Spinal cord (tissue), 10 donors: ENCODE measurements around the gene ACTR1B. TPM values are rescaled to one million over a fixed set of nuclear protein-coding genes. Genes with fewer than 3 reads are reported as not detected.
"Not testable (repeated sequence)": the region's sequence is repeated elsewhere in the genome, so short reads cannot be mapped to it uniquely, and the experiment has no call there.

Experiments
- DNase-seq, 6 donors: peaks; one replicate each; pipeline versions ENCODE4 v3.0.0 to v3.0.0-alpha.2; 2013 to 2015; ENCODE audit warnings: low spot score in 6 of 6, low read depth in 4 of 6
- H3K27ac ChIP-seq: one replicate; pipeline ENCODE4 v1.5.1; 2013; ENCODE audit warnings: low read depth, low read length, control low read depth
- H3K27me3 ChIP-seq: one replicate; pipeline ENCODE4 v1.6.1; 2013; ENCODE audit warnings: low read length; ENCODE audit not compliant: control insufficient read depth, insufficient read depth
- H3K36me3 ChIP-seq: one replicate; pipeline ENCODE4 v1.6.1; 2013; ENCODE audit warnings: low read length; ENCODE audit not compliant: control insufficient read depth, insufficient read depth
- H3K4me1 ChIP-seq: one replicate; pipeline ENCODE4 v1.6.1; 2013; ENCODE audit warnings: low read length; ENCODE audit not compliant: control insufficient read depth, insufficient read depth
- H3K4me3 ChIP-seq: one replicate; pipeline ENCODE4 v1.5.1; 2013; ENCODE audit warnings: low read depth, low read length, control low read depth
- H3K9me3 ChIP-seq: one replicate; pipeline ENCODE4 v1.6.1; 2013; ENCODE audit warnings: low read length; ENCODE audit not compliant: control insufficient read depth, insufficient read depth
- WGBS: methylation state at CpG from one replicate; pipeline ENCODE4 v1.1.5; 2013; ENCODE audit warnings: missing lambda C conversion rate; ENCODE audit not compliant: insufficient coverage; 5-methylcytosine and 5-hydroxymethylcytosine counted together
- polyA plus RNA-seq, 2 donors: library from polyadenylated mRNA; unstranded; fragments of 120-200 nt; gene quantifications; one replicate each; pipeline ENCODE4 v1.2.1, GENCODE V29; 2013; ENCODE audit not compliant: insufficient read length in 2 of 2
- total RNA-seq, 2 donors: library from RNA; depleted of rRNA in 1 of 2; stranded (reverse); fragments of 120-200 nt in 1 of 2; fragments of >200 nt in 1 of 2; gene quantifications; one replicate each; pipeline versions ENCODE4 v1.2.3 to v1.2.4, GENCODE V29; 2013 to 2014
- donor health status: healthy.

The ACTR1B gene
- total and polyA plus RNA-seq, 4 donors: 44.0 to 77.3 (median 63.8) TPM

DNA sequence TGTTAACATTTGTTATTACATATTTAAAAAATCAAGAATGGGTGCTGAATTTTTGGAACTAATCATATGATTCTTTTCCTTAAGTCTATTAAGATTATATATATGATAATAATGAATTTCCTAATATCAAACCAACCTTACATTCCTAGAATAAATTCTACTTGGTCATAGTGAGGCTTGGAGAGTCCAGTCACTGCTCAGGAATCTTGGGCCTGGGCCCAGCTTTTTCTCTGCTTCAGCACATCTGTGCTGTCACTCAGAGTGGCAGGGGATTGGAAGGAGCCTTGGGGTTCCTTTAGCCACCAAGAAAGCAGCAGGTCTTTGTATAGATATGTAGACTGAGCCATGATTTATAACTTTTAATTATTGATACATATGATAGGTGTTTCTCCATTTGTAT lies 29.6 kb upstream of the ACTR1B start:
- H3K4me1 ChIP-seq: no peaks in the 10 kb centered on the region
- H3K9me3 ChIP-seq: no peaks in the 10 kb centered on the region
- no peak overlapping the region for H3K27ac ChIP-seq
- DNase-seq: no peak
- no peaks in the 10 kb centered on the region for H3K27me3 ChIP-seq
- H3K36me3 ChIP-seq: no peaks in the 10 kb centered on the region
- no peak overlapping the region for H3K4me3 ChIP-seq

DNA sequence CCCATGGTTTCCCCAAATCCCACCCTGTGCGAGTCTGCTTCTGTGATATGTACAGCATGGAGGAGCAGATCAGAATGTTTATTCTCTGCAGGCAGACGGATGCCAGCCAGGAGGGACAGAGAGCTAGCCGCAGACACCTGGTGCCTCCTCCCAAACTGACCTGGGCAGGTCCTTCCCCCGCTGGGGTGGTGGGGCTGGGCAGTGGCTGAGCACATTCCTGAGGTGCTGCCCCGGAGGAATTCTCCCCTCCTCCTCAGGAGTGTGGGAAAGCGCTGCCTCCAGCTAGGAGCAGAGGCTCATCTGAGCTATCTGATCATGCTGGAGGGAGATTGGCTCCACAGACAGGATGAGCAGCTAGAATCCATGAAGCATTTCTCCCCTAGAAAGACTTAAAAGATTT lies 27.3 kb upstream of the ACTR1B start:
- Histone ChIP-seq H3K4me1 (no peaks in the 10 kb centered on the region), H3K9me3 (no peaks in the 10 kb centered on the region), H3K27me3 (no peaks in the 10 kb centered on the region), H3K36me3 (no peaks in the 10 kb centered on the region), H3K4me3 (no peak overlapping the region), H3K27ac (no peak overlapping the region)
- 27% methylated on average over 5 of the region's 6 CpGs for WGBS
- no peak for DNase-seq

DNA sequence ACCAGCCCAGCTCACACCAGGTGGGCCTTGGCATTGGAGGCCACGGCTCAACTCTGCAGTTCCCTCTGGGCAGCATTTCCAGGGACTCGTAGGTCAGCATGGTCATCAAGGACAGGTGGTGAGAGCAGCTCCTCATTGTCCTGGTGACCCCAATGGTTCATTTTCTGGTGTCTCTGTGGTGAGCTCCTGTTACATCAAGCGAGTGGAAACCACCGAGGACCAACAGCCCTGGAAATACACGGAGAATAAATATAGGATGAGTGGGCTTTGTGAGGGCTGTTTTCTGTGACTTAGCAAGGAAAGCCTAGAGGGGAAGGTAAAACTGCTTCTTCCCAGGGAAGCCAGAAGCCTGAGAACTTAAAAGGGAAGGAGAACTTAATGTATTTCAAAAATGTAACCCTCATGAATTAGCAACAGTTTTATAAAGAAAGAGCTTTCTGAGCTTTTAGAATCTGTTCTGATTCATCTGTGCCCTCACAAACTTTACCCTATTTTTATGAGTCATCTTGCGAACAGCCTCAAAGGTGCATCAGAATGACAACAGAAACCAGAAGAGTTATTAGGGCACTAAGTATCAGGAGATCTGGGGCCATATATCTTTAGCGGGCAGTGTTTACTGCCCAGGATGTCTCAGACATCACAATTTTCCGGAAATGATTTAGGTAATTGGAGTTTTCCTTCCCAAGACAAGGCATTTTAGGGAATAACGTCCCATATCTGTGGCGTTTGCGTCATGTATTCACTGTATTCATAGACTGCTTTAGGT lies 24.4 kb upstream of the ACTR1B start:
- WGBS: 91% methylated on average over 5 of the region's 11 CpGs
- no peaks in the 10 kb centered on the region for H3K27me3 ChIP-seq
- H3K27ac ChIP-seq: no peak overlapping the region
- no peaks in the 10 kb centered on the region for H3K4me1 ChIP-seq
- no peak overlapping the region for H3K4me3 ChIP-seq
- no peaks in the 10 kb centered on the region for H3K9me3 ChIP-seq
- no peaks in the 10 kb centered on the region for H3K36me3 ChIP-seq
- no peak for DNase-seq

DNA sequence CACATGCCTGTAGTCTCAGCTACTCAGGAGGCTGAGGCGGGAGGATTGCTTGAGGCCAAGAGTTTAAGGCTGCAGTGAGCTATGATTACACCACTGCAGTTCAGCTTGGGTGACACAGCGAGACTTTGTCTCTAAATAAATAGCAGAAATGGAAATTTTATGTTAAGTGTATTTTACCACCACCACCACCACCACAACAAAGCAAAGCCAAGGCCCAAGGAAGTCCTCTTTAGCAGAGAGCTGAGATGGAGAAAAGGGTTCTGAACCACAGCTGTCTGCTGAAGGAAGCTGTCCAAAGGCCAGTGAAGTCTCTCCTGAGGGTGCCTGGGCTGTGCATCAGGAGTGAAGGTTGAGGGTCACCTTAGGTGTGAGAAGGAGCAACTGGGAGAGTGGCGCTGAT lies 23.4 kb upstream of the ACTR1B start:
- not testable (repeated sequence) for H3K4me3 ChIP-seq, H3K36me3 ChIP-seq, DNase-seq, H3K27me3 ChIP-seq, H3K9me3 ChIP-seq, H3K27ac ChIP-seq, H3K4me1 ChIP-seq
- 89% methylated on average over 1 of the region's 3 CpGs for WGBS

DNA sequence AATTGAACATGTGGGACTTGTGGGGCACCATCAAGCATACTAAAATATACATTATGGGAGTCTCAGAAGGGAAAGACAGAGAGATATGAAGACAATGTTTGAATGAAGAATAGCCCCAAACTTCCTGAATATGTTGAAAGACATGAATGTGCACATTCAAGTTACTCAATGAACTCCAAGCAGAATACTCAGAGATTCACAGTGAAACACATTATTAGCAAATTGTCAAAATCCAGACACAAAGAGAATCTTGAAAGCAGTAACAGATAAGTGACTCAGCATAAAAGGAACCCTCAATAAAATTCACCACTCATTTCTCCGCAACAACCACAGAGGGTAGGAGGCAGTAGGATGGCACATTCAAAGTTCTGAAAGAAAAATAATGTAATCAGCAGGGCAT lies 14.5 kb upstream of the ACTR1B start:
- Histone ChIP-seq H3K27me3 (no peaks in the 10 kb centered on the region), H3K4me3 (no peak overlapping the region), H3K27ac (no peak overlapping the region), H3K4me1 (no peaks in the 10 kb centered on the region), H3K9me3 (no peaks in the 10 kb centered on the region), H3K36me3 (no peaks in the 10 kb centered on the region)
- WGBS: no CpG with 5 or more reads among the region's 1 CpG
- DNase-seq: no peak

DNA sequence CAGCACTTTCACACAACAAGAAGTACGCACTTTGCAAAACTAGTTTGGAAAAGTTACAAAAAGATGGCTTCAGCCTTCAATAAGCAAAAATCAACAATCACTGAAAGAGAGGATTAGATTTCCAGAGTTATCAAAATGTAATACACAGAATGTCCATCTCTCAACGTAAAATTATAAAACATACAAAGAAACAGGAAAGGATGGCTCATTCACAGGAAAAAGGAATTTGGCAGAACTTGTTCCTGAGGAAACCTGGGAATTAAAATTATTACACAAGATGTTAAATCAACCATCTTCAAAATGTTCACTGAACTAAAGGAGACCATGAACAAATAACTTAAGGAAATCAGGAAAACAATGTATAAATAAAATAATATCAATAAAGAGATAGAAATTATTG lies 13.6 kb upstream of the ACTR1B start:
- no peaks in the 10 kb centered on the region for H3K4me1 ChIP-seq
- no peaks in the 10 kb centered on the region for H3K36me3 ChIP-seq
- H3K27ac ChIP-seq: no peak overlapping the region
- H3K9me3 ChIP-seq: no peaks in the 10 kb centered on the region
- no CpG with 5 or more reads among the region's 2 CpGs for WGBS
- no peak for DNase-seq
- no peaks in the 10 kb centered on the region for H3K27me3 ChIP-seq
- H3K4me3 ChIP-seq: no peak overlapping the region

DNA sequence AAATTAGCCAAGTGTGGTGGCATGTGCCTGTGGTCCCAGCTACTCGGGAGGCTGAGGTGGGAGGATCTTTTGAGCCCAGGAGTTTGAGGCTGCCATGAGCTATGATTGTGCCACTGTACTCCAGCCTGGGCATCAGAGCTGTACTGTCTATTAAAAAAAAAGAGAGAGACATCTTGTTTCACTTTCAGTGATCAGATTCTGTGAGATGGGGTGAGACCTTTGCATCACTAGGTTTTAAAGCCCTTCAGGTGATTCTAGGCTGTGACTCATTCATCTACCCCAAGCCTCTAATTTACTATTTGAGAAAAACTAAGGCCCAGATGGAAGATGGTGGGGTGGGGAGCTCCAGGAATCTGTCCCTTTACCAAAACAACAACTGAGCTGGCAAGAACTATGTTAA lies 12.8 kb upstream of the ACTR1B start:
- 100% methylated on average over 1 of the region's 1 CpG for WGBS
- Histone ChIP-seq H3K4me3 (no peak overlapping the region), H3K9me3 (no peaks in the 10 kb centered on the region), H3K4me1 (no peaks in the 10 kb centered on the region), H3K27me3 (no peaks in the 10 kb centered on the region), H3K36me3 (no peaks in the 10 kb centered on the region), H3K27ac (no peak overlapping the region)
- DNase-seq: no peak

DNA sequence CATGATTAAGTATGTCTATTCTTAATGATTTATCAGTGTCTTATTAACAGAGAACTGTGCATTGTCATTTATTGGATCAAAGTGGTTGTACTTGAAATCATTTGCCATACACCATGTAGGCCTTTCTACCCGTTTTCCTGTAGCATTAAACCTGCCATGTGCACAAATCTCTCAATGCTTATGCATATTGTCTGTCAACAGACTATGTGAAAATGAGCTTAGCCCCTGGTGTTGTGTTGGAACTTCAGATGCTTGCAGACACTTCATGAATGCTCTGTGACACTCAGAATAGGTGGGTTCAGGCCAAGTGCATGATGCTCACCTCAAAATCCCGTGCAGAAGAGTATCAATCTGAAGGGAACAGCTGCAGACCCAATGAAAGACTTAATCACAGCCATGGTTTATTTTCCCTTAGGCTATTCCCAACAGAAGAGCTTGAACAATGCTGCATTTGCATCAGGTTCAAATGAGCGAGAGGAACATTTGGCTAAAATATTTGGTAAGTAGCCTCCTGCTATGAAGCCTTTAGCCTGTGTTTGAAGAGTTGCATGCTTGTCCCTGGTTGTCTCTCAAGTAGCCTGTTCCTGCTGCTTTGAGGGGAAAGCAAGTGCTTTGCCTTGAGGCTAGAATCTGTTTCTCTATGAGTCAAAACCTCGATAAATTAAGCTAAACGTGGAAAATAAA lies 11.7 kb upstream of the ACTR1B start:
- H3K9me3 ChIP-seq: no peaks in the 10 kb centered on the region
- WGBS: 79% methylated on average over 4 of the region's 5 CpGs
- H3K4me3 ChIP-seq: no peak overlapping the region
- no peak overlapping the region for H3K27ac ChIP-seq
- no peaks in the 10 kb centered on the region for H3K27me3 ChIP-seq
- no peaks in the 10 kb centered on the region for H3K36me3 ChIP-seq
- DNase-seq: peak in 1 of 6 donors; percentile 52
- H3K4me1 ChIP-seq: no peaks in the 10 kb centered on the region

DNA sequence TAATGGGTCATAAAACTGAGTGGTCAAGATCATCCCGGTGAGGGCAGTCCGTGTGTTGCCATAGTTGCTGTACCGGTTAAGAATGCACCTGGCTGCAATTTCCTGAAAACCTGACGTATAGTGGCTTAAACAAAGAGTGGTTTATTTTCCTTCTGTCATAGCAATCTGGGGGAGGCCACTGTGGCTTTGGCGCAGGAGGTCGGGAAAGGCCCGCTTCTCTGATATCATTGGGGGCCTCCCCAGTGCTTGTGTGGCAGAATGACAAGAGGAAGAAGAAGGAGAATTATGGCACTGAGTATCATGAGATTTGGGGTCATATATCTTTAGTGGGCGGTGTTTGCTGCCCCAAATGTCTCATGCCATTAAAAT lies 10.1 kb upstream of the ACTR1B start:
- no peak for DNase-seq
- Histone ChIP-seq H3K36me3 (no peaks in the 10 kb centered on the region), H3K27me3 (no peaks in the 10 kb centered on the region), H3K9me3 (no peaks in the 10 kb centered on the region), H3K27ac (no peak overlapping the region), H3K4me3 (no peak overlapping the region), H3K4me1 (no peaks in the 10 kb centered on the region)
- 78% methylated on average over 5 of the region's 8 CpGs for WGBS
